NOMO-1 treated with DMSO at 0.1 percent for 48 hours (cell line): ENCODE results near the gene KIRREL3.
"Not testable (repeated sequence)": the region's sequence is repeated elsewhere in the genome, so short reads cannot be mapped to it uniquely, and the experiment has no call there.

Experiments used
- DNase-seq: peaks from one replicate; lab custom pipeline; 2025; ENCODE audit not compliant: unreplicated experiment; lab: John Stamatoyannopoulos, UW

Gene KIRREL3

GRCh38 chr11:126374562-126375300, 625.8 kb downstream of the KIRREL3 start:
- not testable (repeated sequence) for DNase-seq

- not testable (repeated sequence) for DNase-seq
These were observed 627.0 kb downstream of the KIRREL3 start for GRCh38 chr11:126373389-126374066.
